ENCODE measurements around the gene FBXO30. TPM values are rescaled to one million over a fixed set of nuclear protein-coding genes. Genes with fewer than 3 reads are reported as not detected.

FBXO30 gene
- total and polyA plus RNA-seq, 9 of the 15 experiments (the other 6 are each of a cell fraction or from before 2014, with no cell fraction given), result 3.6 to 12.8 (median 7.1) TPM

- TF ChIP-seq, protein P1, sequence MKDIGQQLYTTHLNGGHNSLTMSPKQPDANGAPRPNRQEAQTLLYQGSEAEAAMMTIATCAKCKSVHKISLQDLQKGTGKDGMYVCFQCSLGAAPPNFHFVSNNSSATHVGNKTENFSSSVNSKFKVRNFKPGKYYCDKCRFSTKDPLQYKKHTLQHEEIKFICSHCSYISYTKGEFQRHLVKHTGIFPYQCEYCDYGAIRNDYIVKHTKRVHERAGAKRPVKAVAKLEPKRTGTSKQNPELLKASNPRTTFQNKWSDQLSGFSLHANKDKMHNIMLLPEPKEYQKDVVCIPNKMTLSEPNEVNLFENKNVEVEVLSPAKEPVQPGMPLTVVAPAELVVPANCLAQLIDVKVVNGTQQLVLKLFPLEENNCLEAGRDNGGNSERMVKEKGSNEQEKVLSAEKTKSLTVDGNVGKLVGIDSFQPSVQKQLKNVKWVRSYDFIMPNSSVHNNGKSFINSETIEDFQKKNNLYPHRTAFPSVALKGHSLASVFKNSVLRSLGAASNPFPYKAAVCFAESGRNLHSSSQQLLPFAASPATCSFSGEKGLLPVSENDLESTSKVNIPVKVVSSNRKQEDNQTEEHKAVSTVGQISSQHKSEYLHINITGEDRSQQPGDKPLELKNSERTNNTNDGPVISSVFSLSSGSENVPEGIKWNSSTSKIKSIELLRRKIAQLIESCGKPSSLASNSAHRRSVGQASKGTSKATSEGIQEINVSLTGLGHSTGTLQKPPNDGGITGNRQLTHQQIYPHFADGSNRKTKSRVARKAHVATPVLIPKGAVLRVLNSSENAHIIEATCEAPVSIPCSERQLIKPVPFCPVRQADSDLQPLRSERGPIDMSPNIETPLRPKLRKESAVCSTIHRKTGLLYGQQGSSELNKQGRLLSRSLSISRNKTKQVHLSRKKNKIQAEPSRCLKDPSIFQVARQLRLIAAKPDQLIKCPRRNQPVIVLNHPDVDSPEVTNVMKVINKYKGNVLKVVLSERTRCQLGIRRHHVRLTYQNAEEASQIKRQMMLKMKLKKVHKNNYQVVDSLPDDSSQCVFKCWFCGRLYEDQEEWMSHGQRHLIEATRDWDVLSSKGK (CRISPR knock-in tag; IDR thresholded peaks at IDR 0.05), result no peak
Measured at GRCh38 chr6:145814501-145815308, at the start of gene FBXO30 (continued).

GRCh38 chr6:145863988-145864616 lies 49.5 kb upstream of the FBXO30 start:
- H3K36me3 ChIP-seq (ENCODE audit: control insufficient read depth, insufficient read depth, low read length), result no peaks in the 10 kb centered on the region
- H3K4me1 ChIP-seq (replicated peaks in 1 of 2; ENCODE audit: control insufficient read depth in 2 of 2, insufficient read depth in 2 of 2, low read length in 2 of 2), result no peaks in the 10 kb centered on the region
- H3K9me3 ChIP-seq (replicated peaks; ENCODE audit: control insufficient read depth, insufficient read depth, low read depth, low read length), result 0 out of 2 replicates have a peak, but pooled peaks cover 2% of the 10 kb centered on the region
- ChIA-PET POLR2A (interaction anchor here (1.2 kb wide), 2 partner anchors 22 to 103 kb away, joined by 4 read pairs; no protein-coding TSS in a partner anchor), CTCF (ENCODE audit: low intra/inter-chr PET ratio) (interaction anchor here (0.6 kb wide), 1 partner anchor 15 kb away, joined by 3 read pairs; no protein-coding TSS in a partner anchor)
- DNase-seq (ENCODE audit: extremely low read depth in 1 of 4, low spot score in 3 of 4), result no peak
- H3K4me2 ChIP-seq (ENCODE audit: insufficient read depth, low read length), result no peak overlapping the region
- no peak for FAIRE-seq
- H3K9me1 ChIP-seq (ENCODE audit: control insufficient read depth, insufficient read depth, low read length), result no peaks in the 10 kb centered on the region
- ATAC-seq, result no peak
- H3K27me3 ChIP-seq (ENCODE audit: control insufficient read depth in 2 of 2, insufficient read depth in 2 of 2, low read length in 2 of 2), result no peaks in the 10 kb centered on the region
- H2AFZ ChIP-seq (ENCODE audit: low read depth, low read length), result no peak overlapping the region
- no peaks in the 10 kb centered on the region for H3K79me2 ChIP-seq (ENCODE audit: control insufficient read depth, insufficient read depth, low read length)
- intact Hi-C loops (cut with micrococcal nuclease) (no loop called here), in situ Hi-C loops (cut with MboI) (no loop called here)
- whole genome bisulfite sequencing (ENCODE audit: insufficient coverage, low coverage, missing lambda C conversion rate), result 19% methylated on average over 2 of the region's 2 CpGs
- H4K20me1 ChIP-seq (replicated peaks; ENCODE audit: control insufficient read depth, insufficient read depth, low read length), result no peaks in the 10 kb centered on the region
- no peak for TF ChIP-seq CAMTA2 (CRISPR knock-in tag; conservative IDR thresholded peaks at IDR 0.05)
- TF ChIP-seq ZNF41 (CRISPR knock-in tag; conservative IDR thresholded peaks at IDR 0.05), result no peak
- no peak for TF ChIP-seq CHD1 (IDR thresholded peaks at IDR 0.05; ENCODE audit: low read length)
- no peak for TF ChIP-seq CCNT2 (IDR thresholded peaks at IDR 0.05; ENCODE audit: borderline replicate concordance, extremely low read depth, insufficient read length, low read depth, low read length)
- TF ChIP-seq ELF2 (CRISPR knock-in tag; IDR thresholded peaks at IDR 0.05), result no peak
- no peak for TF ChIP-seq ZFX (CRISPR knock-in tag; IDR thresholded peaks at IDR 0.05)
- TF ChIP-seq TAF7 (tag; IDR thresholded peaks at IDR 0.05), result no peak
- no peak for TF ChIP-seq HLTF (IDR thresholded peaks at IDR 0.05)
- no peak for TF ChIP-seq STAT5B (CRISPR knock-in tag; IDR thresholded peaks at IDR 0.05)
- TF ChIP-seq, protein P2, sequence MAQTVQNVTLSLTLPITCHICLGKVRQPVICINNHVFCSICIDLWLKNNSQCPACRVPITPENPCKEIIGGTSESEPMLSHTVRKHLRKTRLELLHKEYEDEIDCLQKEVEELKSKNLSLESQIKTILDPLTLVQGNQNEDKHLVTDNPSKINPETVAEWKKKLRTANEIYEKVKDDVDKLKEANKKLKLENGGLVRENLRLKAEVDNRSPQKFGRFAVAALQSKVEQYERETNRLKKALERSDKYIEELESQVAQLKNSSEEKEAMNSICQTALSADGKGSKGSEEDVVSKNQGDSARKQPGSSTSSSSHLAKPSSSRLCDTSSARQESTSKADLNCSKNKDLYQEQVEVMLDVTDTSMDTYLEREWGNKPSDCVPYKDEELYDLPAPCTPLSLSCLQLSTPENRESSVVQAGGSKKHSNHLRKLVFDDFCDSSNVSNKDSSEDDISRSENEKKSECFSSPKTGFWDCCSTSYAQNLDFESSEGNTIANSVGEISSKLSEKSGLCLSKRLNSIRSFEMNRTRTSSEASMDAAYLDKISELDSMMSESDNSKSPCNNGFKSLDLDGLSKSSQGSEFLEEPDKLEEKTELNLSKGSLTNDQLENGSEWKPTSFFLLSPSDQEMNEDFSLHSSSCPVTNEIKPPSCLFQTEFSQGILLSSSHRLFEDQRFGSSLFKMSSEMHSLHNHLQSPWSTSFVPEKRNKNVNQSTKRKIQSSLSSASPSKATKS (CRISPR knock-in tag; IDR thresholded peaks at IDR 0.05), result no peak
- TF ChIP-seq ZNF347 (CRISPR knock-in tag; IDR thresholded peaks at IDR 0.05; ENCODE audit: low read depth), result no peak
- TF ChIP-seq BMI1 (IDR thresholded peaks at IDR 0.05; ENCODE audit: low read length), result no peak
- H3K27ac ChIP-seq (ENCODE audit: extremely low read depth, low read depth, low read length), result no peak overlapping the region
- BruUV-seq (replicated peaks), result no TSS peak
- H3K9ac ChIP-seq (ENCODE audit: insufficient read depth in 1 of 2, low read depth in 2 of 2, low read length in 2 of 2), result no peak overlapping the region
- H3K4me3 ChIP-seq, result no peak overlapping the region

Data from K562 (cell line).